Stimulated activated CD8-positive, alpha-beta memory T cell treated with anti-CD3 and anti-CD28 coated beads, Interleukin-12 subunit alpha, Interleukin-12 subunit beta, amount 100 ng/mL, for 24 hours (primary cell): ENCODE results near the gene SGCD.

Experiments
- DNase-seq: peaks from one replicate; pipeline ENCODE4 v3.0.0-alpha.2; 2020; ENCODE audit errors: extremely low read depth

Gene SGCD

DNA sequence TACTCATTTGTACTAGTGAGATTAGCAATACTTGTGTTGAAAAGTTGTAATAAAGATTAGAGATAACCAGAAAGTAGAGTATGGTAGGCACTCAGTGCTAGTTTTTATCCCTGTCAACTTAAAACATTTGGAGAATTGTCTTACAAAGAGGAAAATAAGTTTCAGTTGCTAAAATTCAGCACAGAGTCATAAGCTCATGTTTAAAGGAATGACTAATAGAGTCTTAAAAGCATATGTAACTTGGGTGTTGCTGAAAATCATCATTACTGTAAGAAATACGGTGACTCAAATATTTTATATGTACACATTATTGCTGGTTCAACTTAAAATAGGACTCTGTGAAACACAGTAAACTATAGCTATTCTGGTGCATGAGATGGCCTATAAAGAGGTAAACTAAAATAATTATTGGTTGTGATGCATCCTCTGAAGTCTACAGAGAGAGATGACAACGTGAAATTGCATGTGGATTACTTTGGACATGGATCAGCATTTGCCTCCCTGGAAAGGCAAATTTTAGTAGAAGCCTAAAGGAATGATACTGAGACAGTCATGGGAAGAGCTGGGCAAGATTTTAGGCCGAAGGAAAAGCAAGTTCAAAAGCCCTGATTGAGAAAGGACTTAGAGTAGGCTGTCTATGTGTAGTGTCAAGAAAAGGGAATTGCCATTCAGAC is 34.6 kb downstream of the SGCD start:
- no peak for DNase-seq

GRCh38 chr5:156363861-156364260 is 36.9 kb downstream of the SGCD start:
- no peak for DNase-seq

GRCh38 chr5:156366521-156366920 is 39.6 kb downstream of the SGCD start:
- DNase-seq = no peak

DNA sequence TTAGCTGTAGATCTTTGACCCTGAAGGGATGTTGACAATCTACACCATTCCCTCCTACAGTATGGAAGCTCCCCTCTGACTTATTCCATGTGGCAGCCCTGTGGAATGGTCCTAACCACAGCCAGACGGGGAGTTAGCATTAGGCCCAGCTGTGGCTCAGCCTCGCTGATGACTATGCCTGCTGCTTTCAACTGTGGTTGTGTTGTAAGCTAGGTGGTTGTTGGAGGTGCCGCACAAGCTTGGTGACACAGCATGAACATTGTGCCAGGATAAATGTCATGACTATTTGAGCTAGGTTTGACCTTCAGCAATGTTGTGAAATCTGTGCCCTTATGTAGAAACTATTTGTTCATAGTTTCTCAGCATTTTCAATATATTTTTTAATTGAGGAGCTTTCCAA is 40.6 kb downstream of the SGCD start:
- DNase-seq = no peak

GRCh38 chr5:156375895-156376495 is 49.0 kb downstream of the SGCD start:
- no peak for DNase-seq

- no peak for DNase-seq
These were observed 49.8 kb downstream of the SGCD start for GRCh38 chr5:156376751-156377150.

DNA sequence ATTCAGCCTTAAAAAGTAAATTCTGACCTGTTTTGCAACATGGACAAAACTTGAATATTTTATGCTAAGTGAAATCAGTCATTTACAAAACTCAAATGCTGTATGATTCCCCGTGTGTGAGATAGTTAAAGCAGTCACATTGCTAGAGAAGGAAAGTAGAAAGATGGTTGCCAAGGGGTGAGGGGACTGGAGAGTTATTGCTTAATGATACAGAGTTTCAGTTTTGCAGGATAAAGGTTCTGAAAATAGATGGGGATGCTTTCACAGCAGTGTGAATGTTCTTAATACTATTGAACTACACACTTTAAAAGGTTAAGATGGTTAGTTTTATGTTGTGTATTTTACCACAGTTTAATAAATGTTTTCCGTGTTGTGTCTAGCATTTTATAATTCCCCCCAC is 51.2 kb downstream of the SGCD start:
- no peak for DNase-seq

DNA sequence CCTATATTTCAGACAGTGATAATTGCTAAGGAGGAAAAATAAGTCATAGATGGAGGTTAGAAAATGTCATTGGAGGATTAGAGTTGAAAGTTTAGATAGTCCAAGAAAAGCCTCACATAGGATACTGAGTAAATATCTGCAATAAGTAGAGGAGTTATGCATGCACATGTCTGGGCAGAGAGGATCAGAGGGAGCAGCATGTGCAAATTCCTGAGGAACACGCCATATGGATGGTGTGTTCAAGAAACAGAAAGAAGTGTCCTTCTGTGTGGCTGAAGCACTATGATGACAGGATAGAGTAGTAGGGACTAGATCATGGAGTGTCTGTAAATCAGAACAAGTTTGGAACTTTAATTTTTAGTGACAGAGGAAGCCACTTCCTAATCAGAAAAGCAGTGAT is 52.2 kb downstream of the SGCD start:
- no peak for DNase-seq

- DNase-seq = no peak
These were observed 53.9 kb downstream of the SGCD start for GRCh38 chr5:156380848-156381247.

GRCh38 chr5:156383510-156384265 is 56.7 kb downstream of the SGCD start:
- no peak for DNase-seq

DNA sequence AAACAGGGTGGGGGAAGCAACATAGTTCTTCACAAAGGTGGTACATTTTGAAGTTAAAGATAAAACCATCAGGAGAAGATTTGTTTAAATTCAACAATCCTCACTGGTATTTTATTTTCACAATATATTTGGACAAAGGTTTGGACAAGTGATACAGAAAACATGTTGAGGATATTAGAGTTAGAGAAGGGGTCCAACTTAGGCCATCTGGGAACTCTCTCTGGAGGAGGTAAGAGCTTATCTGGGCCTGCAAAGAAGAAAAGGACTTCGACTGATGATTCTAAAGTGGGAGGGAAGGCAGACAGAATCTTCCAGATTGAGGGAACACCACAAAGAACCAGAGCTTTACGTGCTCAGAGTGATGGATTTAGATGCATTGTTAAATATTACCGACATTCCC is 58.5 kb downstream of the SGCD start:
- DNase-seq = no peak

GRCh38 chr5:156386976-156387375 is 60.0 kb downstream of the SGCD start:
- no peak for DNase-seq

- no peak for DNase-seq
These were observed 60.4 kb downstream of the SGCD start for GRCh38 chr5:156387391-156387790.

DNA sequence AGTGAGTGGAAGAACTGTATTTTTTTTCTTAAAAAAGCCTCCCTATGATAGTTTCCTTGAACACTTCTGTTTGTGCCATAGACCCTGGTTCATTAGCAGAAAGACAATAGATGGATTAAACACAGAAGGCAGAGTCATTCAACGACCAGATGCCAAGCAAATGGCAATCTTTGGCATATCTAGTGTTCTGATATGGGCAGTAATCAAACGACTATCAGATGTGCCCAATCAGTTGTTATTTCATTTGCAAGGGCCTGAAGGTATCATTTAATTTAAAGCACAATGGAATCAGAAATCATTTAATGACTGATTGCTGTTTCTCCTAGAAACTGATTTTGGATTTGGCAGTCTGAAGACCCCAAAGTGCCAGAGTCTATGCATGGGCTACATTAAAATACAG is 61.3 kb downstream of the SGCD start:
- DNase-seq = no peak

DNA sequence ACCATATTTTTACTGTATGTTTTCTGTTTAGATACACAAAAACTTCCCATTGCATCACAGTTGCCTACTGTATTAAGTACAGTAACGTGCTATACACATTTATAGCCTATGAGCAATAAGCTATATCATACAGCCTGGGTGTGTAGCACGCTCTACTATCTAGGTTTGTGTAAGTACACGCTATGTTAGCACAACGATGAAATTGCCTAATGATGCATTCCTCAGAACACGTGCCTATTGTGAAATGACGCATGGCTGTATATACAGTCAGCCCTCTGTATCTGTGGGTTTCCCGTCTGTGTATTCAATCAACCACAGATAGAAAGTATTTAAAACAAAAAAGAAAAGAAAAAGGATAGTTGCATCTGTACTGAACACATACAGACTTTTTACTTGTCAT is 64.2 kb downstream of the SGCD start:
- no peak for DNase-seq

DNA sequence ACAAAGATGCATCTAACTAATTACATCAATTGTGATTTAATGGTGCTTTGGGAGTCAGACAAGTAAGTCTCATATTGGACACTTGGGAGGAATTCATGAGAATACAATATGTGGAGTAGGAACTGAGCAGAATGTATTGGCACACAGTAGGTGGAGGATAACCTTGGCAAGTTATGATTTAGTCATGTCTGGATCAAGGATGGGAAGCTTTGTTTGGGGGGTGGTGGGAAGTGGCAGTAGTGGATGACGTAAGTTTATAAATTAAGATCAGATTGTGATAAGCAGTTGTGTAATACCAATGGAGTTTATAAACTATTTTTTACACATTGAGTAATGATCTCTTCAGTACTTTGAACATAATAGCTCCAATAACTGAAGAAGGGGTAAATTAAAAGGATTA is 67.0 kb downstream of the SGCD start:
- no peak for DNase-seq

- DNase-seq = no peak
These were observed 67.8 kb downstream of the SGCD start for GRCh38 chr5:156394642-156395305.

DNA sequence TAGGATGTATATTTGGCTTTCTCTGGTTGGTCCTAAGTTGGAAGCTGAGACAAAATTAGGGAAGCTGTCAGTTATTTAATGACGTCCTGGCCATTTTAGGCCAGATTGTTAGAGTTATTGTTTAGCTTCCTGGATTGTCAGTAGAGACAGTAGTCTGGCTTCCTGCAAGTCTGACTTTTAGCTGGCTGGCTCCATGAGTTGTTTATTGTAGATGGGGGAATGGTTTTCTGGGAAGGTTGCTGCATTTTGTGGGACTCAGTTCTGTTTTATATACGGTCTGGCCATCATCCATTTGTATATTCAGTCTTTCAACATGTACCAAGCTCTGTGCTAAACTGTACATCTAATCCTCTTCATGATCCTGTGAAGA is 68.3 kb downstream of the SGCD start:
- no peak for DNase-seq

GRCh38 chr5:156396063-156396829 is 69.3 kb downstream of the SGCD start:
- DNase-seq = no peak

DNA sequence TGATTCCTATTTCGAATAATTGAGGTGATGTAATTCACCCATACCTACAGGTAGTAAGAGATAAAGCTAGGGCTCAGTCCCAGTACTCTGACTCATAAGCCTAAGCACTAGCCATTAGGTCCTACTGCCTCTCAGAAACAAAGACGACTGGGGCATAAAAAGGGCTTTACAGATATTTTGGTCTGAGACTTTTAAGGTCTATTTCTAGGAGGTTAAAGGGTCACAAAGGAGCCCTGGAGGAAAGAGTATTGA is 69.8 kb downstream of the SGCD start:
- no peak for DNase-seq

GRCh38 chr5:156399323-156399722 is 72.4 kb downstream of the SGCD start:
- DNase-seq = no peak

- DNase-seq = no peak
These were observed 73.4 kb downstream of the SGCD start for GRCh38 chr5:156400231-156400986.
